Cardiac fibroblast (primary cell): ENCODE data around the gene LY6G6F.

ENCODE experiments used
- DNase-seq, 2 donors: peaks; one replicate each; pipeline versions ENCODE4 v3.0.0 to v3.0.0-alpha.2; 2010; ENCODE audit warnings: low read depth in 2 of 2
- H3K4me3 ChIP-seq, 2 donors: replicated peaks in 1 of 2; 1 replicate in 1 of 2; 2 replicates in 1 of 2; pipeline ENCODE4 v1.5.1; 2011; ENCODE audit warnings: low read depth in 2 of 2, low read length in 2 of 2, mild to moderate bottlenecking in 2 of 2, moderate library complexity in 1 of 2
- TF ChIP-seq, protein P1 (sequence below): IDR thresholded peaks from one replicate; pipeline ENCODE4 v1.5.1; 2011; ENCODE audit warnings: low read depth, mild to moderate bottlenecking, low read length, inconsistent platforms

Gene LY6G6F

DNA sequence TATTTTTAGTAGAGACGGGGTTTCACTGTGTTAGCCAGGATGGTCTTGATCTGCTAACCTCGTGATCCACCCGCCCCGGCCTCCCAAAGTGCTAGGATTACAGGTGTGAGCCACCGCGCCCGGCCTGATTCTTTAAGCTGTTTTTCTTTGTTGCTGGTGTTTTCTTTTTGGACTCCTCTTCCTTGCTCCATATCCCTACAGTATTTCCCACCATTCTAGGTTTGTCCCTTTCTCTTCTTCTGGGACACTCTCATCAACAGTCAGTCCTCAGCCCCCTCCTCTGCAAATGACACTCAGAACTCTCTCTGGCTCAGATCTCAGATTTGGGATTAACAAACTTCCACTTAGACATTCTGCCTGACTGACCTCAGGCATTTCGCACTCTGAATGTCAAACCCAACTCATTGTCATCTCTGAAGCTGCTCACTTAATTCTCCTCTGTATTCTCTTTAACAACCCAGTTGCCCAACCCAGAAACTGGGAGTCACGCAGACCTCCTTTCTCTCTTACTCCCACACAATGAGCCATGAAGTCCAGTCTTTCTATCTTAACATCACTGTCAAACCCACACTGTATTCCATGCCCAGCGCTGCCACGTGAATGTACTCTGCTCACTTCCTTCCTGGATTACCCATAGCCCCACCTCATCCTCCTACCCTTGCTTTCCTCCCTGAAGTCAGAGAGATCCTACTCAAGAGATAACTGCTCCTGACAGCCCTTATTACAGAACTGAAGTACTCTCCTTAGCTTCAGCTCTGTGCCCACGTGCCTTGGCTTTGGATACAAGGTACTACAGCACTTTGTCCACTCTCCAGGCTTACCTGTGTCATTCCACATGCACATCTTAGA is 19.1 kb downstream of the LY6G6F start:
- TF ChIP-seq, protein P1, sequence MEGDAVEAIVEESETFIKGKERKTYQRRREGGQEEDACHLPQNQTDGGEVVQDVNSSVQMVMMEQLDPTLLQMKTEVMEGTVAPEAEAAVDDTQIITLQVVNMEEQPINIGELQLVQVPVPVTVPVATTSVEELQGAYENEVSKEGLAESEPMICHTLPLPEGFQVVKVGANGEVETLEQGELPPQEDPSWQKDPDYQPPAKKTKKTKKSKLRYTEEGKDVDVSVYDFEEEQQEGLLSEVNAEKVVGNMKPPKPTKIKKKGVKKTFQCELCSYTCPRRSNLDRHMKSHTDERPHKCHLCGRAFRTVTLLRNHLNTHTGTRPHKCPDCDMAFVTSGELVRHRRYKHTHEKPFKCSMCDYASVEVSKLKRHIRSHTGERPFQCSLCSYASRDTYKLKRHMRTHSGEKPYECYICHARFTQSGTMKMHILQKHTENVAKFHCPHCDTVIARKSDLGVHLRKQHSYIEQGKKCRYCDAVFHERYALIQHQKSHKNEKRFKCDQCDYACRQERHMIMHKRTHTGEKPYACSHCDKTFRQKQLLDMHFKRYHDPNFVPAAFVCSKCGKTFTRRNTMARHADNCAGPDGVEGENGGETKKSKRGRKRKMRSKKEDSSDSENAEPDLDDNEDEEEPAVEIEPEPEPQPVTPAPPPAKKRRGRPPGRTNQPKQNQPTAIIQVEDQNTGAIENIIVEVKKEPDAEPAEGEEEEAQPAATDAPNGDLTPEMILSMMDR, result no peak
- H3K4me3 ChIP-seq, result no peak overlapping the region
- peak; percentile 63 to 74 for DNase-seq

DNA sequence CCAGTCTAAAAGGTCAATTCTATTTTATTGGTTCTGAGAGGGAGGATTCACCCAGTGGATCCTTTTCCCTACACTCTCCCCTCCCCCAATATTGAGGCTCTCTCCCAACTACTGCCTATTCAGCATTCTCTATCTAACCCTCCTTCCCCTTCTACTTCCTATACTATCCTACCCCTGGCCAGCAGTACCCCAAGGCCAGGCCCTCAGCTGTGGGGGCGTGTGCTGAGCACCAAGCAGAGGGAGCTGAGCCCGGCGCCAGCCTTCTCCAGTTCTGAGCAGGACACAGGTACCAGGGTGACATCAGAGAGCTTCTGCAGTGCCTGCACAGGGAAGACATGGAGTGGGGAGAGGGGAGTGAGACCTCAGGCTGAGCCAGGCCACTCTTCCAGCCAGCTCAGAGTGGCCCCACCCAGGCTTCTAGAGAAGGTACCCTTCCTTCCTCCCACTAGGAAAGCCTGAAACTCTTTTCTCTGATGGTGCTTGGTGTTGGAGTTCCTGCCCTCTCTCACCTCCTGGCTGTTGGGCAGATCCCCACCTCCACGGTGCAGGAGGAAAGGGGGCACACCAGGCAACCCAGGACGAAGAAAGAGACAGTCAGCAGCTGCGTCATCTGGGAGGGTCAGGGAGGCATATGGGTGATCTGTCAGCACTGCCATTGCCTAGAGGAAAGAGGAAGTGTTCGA is 20.5 kb downstream of the LY6G6F start:
- TF ChIP-seq, protein P1, result no peak
- no peak overlapping the region for H3K4me3 ChIP-seq
- DNase-seq, result no peak

DNA sequence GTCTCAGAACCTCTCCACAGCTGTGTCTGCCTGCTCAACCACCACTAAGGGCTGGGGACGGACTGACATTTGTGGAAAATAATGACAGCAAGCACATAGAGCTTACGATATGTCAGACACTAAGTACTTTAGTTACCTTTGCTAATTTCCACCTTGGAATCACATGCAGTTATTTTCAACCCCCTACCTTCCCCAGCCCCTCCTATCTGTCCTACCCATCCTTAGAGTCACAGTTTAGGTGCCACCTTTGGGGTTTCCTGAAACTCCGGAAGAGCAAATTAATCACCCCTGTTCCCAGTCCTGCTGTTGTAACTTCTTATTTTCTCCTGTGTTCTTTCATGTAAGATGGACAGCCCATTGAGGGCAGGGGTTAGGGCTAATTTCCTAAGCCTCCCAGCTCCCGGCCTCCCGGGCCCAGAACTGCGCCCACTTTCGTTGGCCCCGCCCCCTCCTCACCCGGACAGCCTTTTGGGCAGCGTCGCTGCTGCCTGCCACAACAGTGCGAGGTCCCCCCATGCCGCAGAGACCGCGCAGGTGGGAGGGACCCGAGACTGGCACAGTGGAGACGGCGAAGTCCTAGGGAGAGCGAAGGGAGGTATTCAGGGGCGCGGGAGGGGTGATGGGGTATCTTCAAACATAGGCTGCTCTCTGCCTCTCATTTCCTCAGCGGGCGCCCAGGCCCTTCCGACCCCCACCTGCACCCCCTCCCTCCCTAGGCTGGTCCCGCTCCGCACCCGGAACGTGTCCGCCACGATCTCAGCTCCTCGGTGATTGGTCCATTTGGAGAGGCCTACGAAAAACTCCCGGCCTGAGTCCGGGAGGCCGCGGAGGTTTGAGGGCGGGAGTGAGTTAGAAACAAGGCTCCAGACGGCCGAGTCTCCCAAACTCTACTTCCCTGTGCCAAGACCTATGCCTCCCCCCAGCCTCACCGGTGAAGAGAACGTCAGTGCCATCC is 21.3 kb downstream of the LY6G6F start:
- TF ChIP-seq, protein P1, result no peak
- no peak for DNase-seq
- peak overlapping the region; percentile 65 to 97 for H3K4me3 ChIP-seq

DNA sequence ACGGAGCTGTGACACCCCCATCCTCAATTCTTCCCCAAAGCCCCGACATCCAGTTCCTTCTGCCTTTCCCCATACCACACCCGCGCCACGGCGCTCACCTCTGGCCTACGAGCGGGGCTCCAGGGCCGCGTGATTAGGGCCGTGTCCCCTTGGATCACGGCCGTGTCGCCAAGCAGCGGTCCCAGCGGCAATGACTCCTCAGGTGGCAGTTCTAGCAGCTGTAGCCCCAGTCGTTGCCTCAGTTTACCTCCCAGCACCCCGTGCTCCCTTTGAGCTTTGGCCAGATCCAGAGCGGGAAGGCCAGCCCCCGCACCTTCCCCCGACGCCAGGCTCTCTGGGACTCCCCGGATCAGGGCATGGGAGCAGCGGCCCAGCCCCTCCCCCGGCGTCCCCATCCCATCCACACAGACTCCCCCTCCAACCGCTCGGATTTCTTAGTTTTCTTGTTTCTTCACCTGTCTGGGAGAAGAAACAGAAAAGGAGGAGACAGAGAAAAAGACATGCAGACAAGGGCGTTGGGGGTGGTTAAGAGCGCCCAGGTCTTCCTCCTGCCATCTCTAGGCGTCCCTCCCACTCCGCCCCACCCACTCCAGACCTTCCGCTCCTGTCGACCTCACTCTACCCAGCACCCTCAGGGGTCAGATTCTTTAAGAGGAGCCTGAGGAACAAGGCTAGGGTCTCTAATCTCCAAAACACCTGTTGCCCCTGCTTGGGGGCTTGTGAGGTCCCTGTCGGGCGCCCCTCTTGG is 22.3 kb downstream of the LY6G6F start, which contains the start of gene DDAH2:
Gene DDAH2 (minus strand): TSS at position 533 of the 748 bp plus-strand sequence. CDS start 138 bp downstream, at position 395.
- peak within 1 kb of the TSS; percentile 65 to 97 for H3K4me3 ChIP-seq
- no peak for DNase-seq
- TF ChIP-seq, protein P1, result peak; percentile 49

DNA sequence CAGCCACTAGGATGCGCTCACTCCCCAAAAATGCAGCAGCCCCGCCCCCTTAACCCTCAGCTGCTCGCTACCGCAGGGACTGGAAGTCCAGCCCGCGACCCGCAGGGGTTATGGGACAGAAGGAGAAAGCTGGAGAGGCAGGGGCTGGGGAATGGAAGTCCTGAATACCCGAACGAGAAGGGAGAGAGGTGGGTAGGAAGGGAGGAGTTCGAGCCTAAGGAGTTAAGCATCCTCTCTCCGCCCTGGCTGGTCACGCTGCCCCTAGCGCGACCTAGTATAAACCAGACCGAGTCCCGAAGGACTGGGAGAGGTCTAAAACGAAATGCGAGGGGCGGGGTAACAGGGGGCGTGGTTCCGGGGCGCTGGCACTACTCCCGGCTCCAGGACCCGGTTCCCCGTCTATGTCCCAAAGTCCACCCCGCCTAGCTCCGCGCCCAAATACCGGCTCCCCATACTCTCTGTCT is 22.9 kb downstream of the LY6G6F start:
- TF ChIP-seq, protein P1, result no peak
- H3K4me3 ChIP-seq, result peak overlapping the region; percentile 65 to 97
- DNase-seq, result peak; percentile 92 to 94
